A549 treated with CORT108297 at 1 μM for 4 hours (cell line): ENCODE results near the gene CTCF. TPM values are rescaled to one million over a fixed set of nuclear protein-coding genes. Genes with fewer than 3 reads are reported as not detected.

ENCODE experiments used
- total RNA-seq: library from RNA; stranded (reverse); fragments of 200-300 nt; extraction: Qiagen RNA extraction; gene quantifications from 5 replicates; pipeline ENCODE4 v1.2.3, GENCODE V29; 2022

Gene CTCF, protein sequence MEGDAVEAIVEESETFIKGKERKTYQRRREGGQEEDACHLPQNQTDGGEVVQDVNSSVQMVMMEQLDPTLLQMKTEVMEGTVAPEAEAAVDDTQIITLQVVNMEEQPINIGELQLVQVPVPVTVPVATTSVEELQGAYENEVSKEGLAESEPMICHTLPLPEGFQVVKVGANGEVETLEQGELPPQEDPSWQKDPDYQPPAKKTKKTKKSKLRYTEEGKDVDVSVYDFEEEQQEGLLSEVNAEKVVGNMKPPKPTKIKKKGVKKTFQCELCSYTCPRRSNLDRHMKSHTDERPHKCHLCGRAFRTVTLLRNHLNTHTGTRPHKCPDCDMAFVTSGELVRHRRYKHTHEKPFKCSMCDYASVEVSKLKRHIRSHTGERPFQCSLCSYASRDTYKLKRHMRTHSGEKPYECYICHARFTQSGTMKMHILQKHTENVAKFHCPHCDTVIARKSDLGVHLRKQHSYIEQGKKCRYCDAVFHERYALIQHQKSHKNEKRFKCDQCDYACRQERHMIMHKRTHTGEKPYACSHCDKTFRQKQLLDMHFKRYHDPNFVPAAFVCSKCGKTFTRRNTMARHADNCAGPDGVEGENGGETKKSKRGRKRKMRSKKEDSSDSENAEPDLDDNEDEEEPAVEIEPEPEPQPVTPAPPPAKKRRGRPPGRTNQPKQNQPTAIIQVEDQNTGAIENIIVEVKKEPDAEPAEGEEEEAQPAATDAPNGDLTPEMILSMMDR
- total RNA-seq, result 33.0 to 40.9 TPM (median 35.4 TPM) in 5 replicates

DNA sequence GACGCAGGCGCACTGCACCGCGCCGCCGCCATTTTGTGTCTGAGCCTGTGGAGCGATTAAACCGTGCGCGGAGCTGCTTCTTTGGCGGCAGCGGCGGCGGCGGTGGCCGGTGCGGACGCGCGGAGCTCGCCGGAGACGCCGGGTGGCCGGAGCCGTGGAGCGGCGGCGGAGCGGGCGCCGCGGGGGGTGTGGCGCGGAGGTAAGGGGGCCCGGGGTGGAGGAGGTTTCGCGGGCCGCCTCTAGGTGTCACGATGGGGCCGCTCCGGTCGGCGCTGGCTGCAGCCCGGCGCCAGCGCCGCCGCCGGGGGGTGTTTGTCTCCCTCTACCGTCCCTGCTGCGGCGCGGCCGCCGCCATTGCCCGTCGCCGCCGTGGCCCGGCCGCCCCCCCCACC lies at the start of gene CTCF:
CTCF (plus strand) TSS at position 1 of the 392 bp plus-strand sequence. CDS start 48,307 bp downstream, outside the sequence.

DNA sequence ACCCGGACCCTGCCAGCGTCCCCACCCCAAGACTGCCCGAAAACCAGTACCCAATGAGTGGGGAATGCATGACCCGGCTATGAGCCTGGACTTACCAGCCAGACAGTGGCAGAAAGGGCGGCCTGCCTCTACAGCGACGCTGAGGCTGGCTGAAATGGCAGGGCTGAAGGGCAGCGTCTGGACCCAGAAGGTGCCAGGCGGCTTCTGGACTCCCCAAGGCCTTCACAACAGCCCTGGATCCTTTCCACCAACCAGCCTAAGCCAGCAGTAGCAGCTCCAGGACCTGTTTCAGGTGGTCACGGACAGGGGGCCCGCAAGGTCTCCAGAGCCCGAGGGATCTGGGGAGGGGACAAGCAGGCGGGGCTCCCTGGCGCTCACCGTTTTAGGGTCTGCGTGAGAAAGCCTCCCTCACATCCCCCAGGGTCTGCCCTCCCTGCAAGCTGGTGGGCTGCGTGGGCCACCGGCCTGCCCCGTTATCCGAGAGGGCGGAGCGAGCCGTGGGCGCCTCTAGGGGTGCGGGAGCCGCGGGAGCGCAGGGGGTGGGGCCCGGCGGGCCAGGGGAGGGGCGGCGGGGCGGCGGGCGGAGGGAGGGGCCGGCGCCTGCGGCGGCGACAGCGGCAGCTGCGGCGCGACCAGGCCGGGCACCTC lies 34.0 kb upstream of the CTCF start, which contains the start of gene RIPOR1:
RIPOR1 (plus strand) TSS at position 608 of the 648 bp plus-strand sequence. CDS start 9,618 bp downstream, outside the sequence.

DNA sequence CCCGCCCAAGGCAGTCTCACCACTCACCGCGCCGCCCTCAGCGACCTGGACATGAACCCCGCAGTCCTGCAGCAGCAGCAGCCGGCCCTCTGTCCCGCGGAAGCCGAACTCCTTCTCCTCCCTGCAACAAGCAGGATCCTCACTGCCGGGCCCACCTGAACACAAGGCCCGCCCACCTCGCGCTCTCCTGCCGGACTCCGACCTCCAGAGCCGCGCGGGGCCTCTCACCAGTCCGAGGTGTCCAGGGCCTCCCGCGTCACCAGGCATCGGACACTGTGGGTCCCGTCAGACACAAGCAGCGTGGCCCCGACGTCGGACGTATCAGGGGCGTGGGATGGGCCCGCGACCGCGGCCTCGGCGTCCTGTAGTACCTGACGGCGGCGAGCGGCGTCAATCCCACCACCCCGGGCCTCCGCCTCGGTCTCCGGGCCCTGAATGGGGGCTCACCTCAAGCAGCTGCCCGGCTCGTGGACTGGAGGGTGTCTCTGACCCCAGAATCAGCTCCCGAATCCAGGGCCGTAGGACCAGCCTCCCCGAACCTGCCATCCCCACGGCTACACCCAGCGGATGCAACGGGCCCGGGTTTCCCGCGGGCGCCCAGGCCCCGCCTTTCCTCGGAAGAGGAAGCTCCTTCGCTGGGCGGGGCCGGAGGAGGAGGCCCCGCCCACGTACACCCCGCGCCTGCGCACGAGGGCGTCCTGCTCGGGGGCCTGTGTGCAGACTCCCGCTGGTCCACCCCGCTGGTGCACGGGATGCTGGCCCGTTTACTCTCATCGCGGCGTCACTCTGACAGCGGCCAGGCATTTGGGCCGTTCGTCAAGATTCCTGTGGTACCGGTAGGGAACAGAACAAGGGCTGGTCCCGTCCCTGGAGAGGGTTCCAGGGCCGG lies 97.6 kb downstream of the CTCF start, which contains the start of gene ACD:
ACD (minus strand) TSS at position 586 of the 889 bp plus-strand sequence; CDS start at position 546, 40 bp downstream.

DNA sequence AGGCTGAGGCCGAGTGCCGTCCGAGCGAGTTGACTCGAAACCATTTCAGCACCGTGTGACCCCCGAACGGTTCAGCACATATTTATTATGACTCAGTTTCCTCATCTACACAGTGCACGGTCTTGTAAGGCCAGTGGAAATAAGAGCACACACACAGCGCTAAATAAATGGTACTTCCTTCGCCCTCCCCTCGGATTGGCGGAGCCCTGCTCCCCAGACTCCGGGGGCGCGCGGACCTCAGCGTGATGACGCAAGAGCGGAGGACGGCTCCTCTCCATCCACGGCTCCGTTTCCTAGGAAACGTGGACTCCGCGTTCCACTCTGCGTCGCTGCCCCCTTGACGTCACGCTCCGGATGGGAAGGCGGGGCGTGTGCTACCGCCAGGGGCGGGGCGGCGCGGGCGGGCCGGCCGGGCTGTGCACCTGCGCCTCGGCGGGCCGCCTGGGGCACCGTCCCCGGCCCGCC lies 98.3 kb downstream of the CTCF start, which contains the start of gene PARD6A:
PARD6A (plus strand) TSS at position 397 of the 465 bp plus-strand sequence. CDS start 79 bp downstream, outside the sequence.

DNA sequence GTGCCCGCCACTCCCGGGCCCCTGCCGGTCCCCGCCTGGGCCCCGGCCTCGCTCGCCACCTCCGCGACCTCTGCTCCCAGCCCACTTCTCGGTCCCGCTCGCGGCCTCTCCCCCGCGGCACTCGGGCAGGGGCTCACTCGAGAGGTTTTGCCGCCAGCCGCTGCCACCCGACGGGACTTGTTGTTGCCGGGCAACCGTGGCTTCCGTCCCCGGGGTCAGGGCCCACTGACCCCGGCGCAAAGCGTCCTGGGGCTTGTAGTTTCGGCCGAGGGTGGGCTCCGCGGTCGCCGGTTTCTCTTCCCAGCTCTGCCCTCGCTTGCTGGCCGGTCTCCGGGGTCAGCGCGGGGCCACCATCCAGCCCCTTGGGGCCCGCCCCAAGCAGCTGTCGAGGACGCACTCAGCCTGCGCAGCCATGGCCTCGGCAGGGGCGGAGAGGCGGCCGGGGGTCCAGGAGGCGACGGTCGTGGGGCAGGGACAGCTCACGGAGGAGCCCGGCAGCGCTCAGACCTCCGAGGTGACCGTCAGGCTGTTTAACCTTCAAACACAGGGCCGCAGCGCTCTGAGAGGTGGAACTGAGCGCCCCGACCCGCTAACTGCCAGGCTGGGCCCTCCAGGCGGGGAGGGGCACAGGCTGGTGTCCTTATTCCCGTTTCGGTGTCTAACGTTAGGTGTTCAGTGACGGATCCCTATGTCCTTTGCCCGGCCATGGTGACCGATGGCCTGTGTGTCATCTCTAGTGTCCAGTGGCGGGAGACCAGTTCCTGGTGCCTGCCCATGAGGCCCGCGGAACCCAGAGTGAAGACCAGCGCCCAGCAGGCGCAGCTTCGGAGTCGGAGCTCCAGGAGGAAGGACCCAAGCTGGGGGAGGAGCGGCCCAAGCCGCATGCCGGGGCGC lies 104.5 kb downstream of the CTCF start, which contains the start of the genes C16orf86 and ENKD1:
C16orf86 (plus strand) TSS at position 256 of the 894 bp plus-strand sequence; CDS start at position 413, 157 bp downstream.
ENKD1 (minus strand) TSS at position 192 of the 894 bp plus-strand sequence. CDS start 308 bp downstream, outside the sequence.

Other genes with a start within 250 kb of the CTCF start
- 0.09 to 0.46 TPM (median 0.21 TPM) in 5 replicates for gene KCTD19, start 235.8 kb upstream of the CTCF start, total RNA-seq
- 0.09 to 0.23 TPM (median 0.09 TPM) in 3 of 5 replicates, not detected in the others for gene LRRC36, start 235.7 kb upstream of the CTCF start, total RNA-seq
- gene TPPP3, start 169.0 kb upstream of the CTCF start, total RNA-seq, result 8.5 to 14.6 TPM (median 13.3 TPM) in 5 replicates
- 4.9 to 7.6 TPM (median 7.3 TPM) in 5 replicates for gene ZDHHC1, start 146.0 kb upstream of the CTCF start, total RNA-seq
- gene HSD11B2, start 131.4 kb upstream of the CTCF start, total RNA-seq, result 1.3 to 2.3 TPM (median 2.0 TPM) in 5 replicates
- 99.2 to 120 TPM (median 116 TPM) in 5 replicates for gene ATP6V0D1, start 81.4 kb upstream of the CTCF start, total RNA-seq
- not detected in 5 replicates for gene AGRP, start 79.0 kb upstream of the CTCF start, total RNA-seq
- gene RIPOR1, start 33.7 kb upstream of the CTCF start, total RNA-seq, result 39.0 to 48.1 TPM (median 42.2 TPM) in 5 replicates
- gene CARMIL2, start 82.6 kb downstream of the CTCF start, total RNA-seq, result 1.3 to 1.8 TPM (median 1.7 TPM) in 5 replicates
- 27.6 to 38.3 TPM (median 36.3 TPM) in 5 replicates for gene ACD, start 97.7 kb downstream of the CTCF start, total RNA-seq
- gene PARD6A, start 98.4 kb downstream of the CTCF start, total RNA-seq, result 1.0 to 2.3 TPM (median 1.8 TPM) in 5 replicates
- gene ENKD1, start 104.2 kb downstream of the CTCF start, total RNA-seq, result 6.7 to 12.9 TPM (median 12.3 TPM) in 5 replicates
- 0.16 to 0.19 TPM (median 0.18 TPM) in 3 of 5 replicates, not detected in the others for gene C16orf86, start 104.3 kb downstream of the CTCF start, total RNA-seq
- 16.2 to 17.8 TPM (median 16.9 TPM) in 5 replicates for gene GFOD2, start 156.8 kb downstream of the CTCF start, total RNA-seq
- 8.3 to 10.2 TPM (median 9.6 TPM) in 5 replicates for gene RANBP10, start 244.0 kb downstream of the CTCF start, total RNA-seq
- gene TSNAXIP1, start 244.4 kb downstream of the CTCF start, total RNA-seq, result 0.40 to 0.83 TPM (median 0.61 TPM) in 5 replicates